Lower lobe of right lung (tissue), 2 donors: Measurements from ENCODE around the gene OR5H15. TPM values are rescaled to one million over a fixed set of nuclear protein-coding genes. Genes with fewer than 3 reads are reported as not detected.
A peak's percentile ranks its signal among the peaks of the same experiment; 100 is the strongest.
"Not testable (repeated sequence)": the region's sequence is repeated elsewhere in the genome, so short reads cannot be mapped to it uniquely, and the experiment has no call there.

Source experiments
- ATAC-seq, 2 donors: fragments of 200-7000 bp; cut with Tn5 transposase; one replicate each; pipeline ENCODE4 v1.9.1; 2020 to 2022; ENCODE audit warnings: mild to moderate bottlenecking in 2 of 2, moderate library complexity in 2 of 2
- DNase-seq: peaks from one replicate; pipeline ENCODE4 v3.0.0-alpha.2; 2020
- H3K27ac ChIP-seq: fragments of 200-600 bp; one replicate; pipeline ENCODE4 v1.8.0; 2022
- H3K27me3 ChIP-seq: fragments of 200-600 bp; one replicate; pipeline ENCODE4 v1.8.0; 2022; ENCODE audit warnings: low read depth
- H3K36me3 ChIP-seq: fragments of 200-600 bp; one replicate; pipeline ENCODE4 v1.8.0; 2022; ENCODE audit warnings: mild to moderate bottlenecking
- H3K4me1 ChIP-seq: fragments of 200-600 bp; one replicate; pipeline ENCODE4 v1.8.0; 2022
- H3K4me3 ChIP-seq: fragments of 200-600 bp; one replicate; pipeline ENCODE4 v1.8.0; 2022; ENCODE audit warnings: mild to moderate bottlenecking
- H3K9me3 ChIP-seq: fragments of 200-600 bp; one replicate; pipeline ENCODE4 v1.8.0; 2022
- CTCF ChIP-seq: fragments of 200-600 bp; IDR thresholded peaks from one replicate; pipeline ENCODE4 v1.8.0; 2022; ENCODE audit warnings: antibody characterized with exemption, mild to moderate bottlenecking
- intact Hi-C: fragments of 100-400 bp; cut with DNase I; formaldehyde crosslinking; loops from one replicate; pipeline ENCODE4 v1.11.0; 2022
- total RNA-seq: library from RNA; stranded (reverse); fragmentation: NEBNext Ultra II Directional; extraction: Animal tissue kit (Norgen Biotek cat#: 25700); gene quantifications from one replicate; pipeline ENCODE4 v1.2.1, GENCODE V29; 2021
- donor health status: DM: no; HTN: yes; CAD: no; lungs with severe emphysema.

Gene OR5H15
- total RNA-seq, 1 donor from 2014 or later: not detected

- no peaks in the 10 kb centered on the region for H3K36me3 ChIP-seq
- TF ChIP-seq CTCF: no peak
- intact Hi-C loops: no loop called here
Measured at GRCh38 chr3:98182196-98182595, 15.7 kb downstream of the OR5H15 start.

GRCh38 chr3:98185180-98185579, 18.7 kb downstream of the OR5H15 start:
- intact Hi-C loops: no loop called here
- TF ChIP-seq CTCF: no peak
- Histone ChIP-seq H3K27me3 (no peaks in the 10 kb centered on the region), H3K9me3 (no peaks in the 10 kb centered on the region), H3K36me3 (no peaks in the 10 kb centered on the region), H3K4me1 (no peaks in the 10 kb centered on the region), H3K4me3 (no peak overlapping the region), H3K27ac (no peak overlapping the region)
- no peak for ATAC-seq
- DNase-seq: no peak

More at GRCh38 chr3:98182196-98182595, 15.7 kb downstream of the OR5H15 start:
- no peaks in the 10 kb centered on the region for H3K9me3 ChIP-seq
- ATAC-seq: no peak
- DNase-seq: no peak
- no peak overlapping the region for H3K4me3 ChIP-seq
- no peak overlapping the region for H3K27ac ChIP-seq
- H3K27me3 ChIP-seq: no peaks in the 10 kb centered on the region
- no peaks in the 10 kb centered on the region for H3K4me1 ChIP-seq

- TF ChIP-seq CTCF: peak; percentile 15
Measured at GRCh38 chr3:98188545-98188944, 22.0 kb downstream of the OR5H15 start.

GRCh38 chr3:98190911-98191310, 24.4 kb downstream of the OR5H15 start:
- DNase-seq, ATAC-seq, H3K4me1 ChIP-seq, H3K27ac ChIP-seq, H3K4me3 ChIP-seq, intact Hi-C loops, H3K36me3 ChIP-seq, H3K27me3 ChIP-seq, H3K9me3 ChIP-seq: not testable (repeated sequence)

More at GRCh38 chr3:98188545-98188944, 22.0 kb downstream of the OR5H15 start:
- Histone ChIP-seq H3K9me3 (no peaks in the 10 kb centered on the region), H3K27me3 (no peaks in the 10 kb centered on the region), H3K27ac (no peak overlapping the region), H3K4me1 (no peaks in the 10 kb centered on the region), H3K4me3 (no peak overlapping the region), H3K36me3 (no peaks in the 10 kb centered on the region)
- intact Hi-C loops: no loop called here
- peak; percentile 35 to 56 for ATAC-seq
- DNase-seq: no peak

- intact Hi-C loops: not testable (repeated sequence)
Measured at GRCh38 chr3:98196293-98196692, 29.8 kb downstream of the OR5H15 start.

GRCh38 chr3:98199020-98199419, 32.5 kb downstream of the OR5H15 start:
- no peaks in the 10 kb centered on the region for H3K9me3 ChIP-seq
- intact Hi-C loops: no loop called here
- ATAC-seq (no peak), DNase-seq (no peak)
- no peaks in the 10 kb centered on the region for H3K27me3 ChIP-seq
- TF ChIP-seq CTCF: no peak
- H3K27ac ChIP-seq: no peak overlapping the region
- no peaks in the 10 kb centered on the region for H3K36me3 ChIP-seq
- H3K4me1 ChIP-seq: no peaks in the 10 kb centered on the region
- no peak overlapping the region for H3K4me3 ChIP-seq

More at GRCh38 chr3:98196293-98196692, 29.8 kb downstream of the OR5H15 start:
- not testable (repeated sequence) for H3K4me3 ChIP-seq, H3K36me3 ChIP-seq, H3K9me3 ChIP-seq, ATAC-seq, H3K4me1 ChIP-seq, DNase-seq, H3K27ac ChIP-seq, H3K27me3 ChIP-seq

GRCh38 chr3:98209244-98209643, 42.7 kb downstream of the OR5H15 start:
- no peaks in the 10 kb centered on the region for H3K9me3 ChIP-seq
- ATAC-seq: no peak
- intact Hi-C loops: no loop called here
- no peak for DNase-seq
- no peaks in the 10 kb centered on the region for H3K4me1 ChIP-seq
- H3K4me3 ChIP-seq: no peak overlapping the region
- H3K27me3 ChIP-seq: no peaks in the 10 kb centered on the region
- no peak for TF ChIP-seq CTCF
- no peak overlapping the region for H3K27ac ChIP-seq
- H3K36me3 ChIP-seq: no peaks in the 10 kb centered on the region
